Dermis microvascular lymphatic vessel endothelial cell (primary cell): ENCODE data around the gene SCN10A. TPM values are rescaled to one million over a fixed set of nuclear protein-coding genes. Genes with fewer than 3 reads are reported as not detected.

ENCODE experiments used
- DNase-seq, 2 donors: peaks; one replicate each; pipeline versions ENCODE4 v3.0.0 to v3.0.0-alpha.2; 2010; ENCODE audit warnings: low read depth in 2 of 2
- total RNA-seq: library from RNA; depleted of rRNA; stranded (reverse); fragments of >200 nt; gene quantifications from 2 replicates; pipeline ENCODE4 v1.2.1, GENCODE V29; 2014

SCN10A gene
- total RNA-seq, 1 donor from 2014 or later, result not detected

- no peak for DNase-seq
Measured at GRCh38 chr3:38652934-38653333, 163.1 kb downstream of the SCN10A start.

GRCh38 chr3:38651153-38651789, 164.7 kb downstream of the SCN10A start:
- DNase-seq, result peak; percentile 49 to 73

GRCh38 chr3:38650248-38650951, 165.6 kb downstream of the SCN10A start:
- DNase-seq, result no peak

- peak in 1 of 2 donors; percentile 60 for DNase-seq
Measured at GRCh38 chr3:38649500-38650247, 166.3 kb downstream of the SCN10A start, which contains the start of gene SCN5A. Gene SCN5A, minus strand, starts transcription at chr3:38649687. Its CDS starts 16,380 bp downstream, at chr3:38633307.

GRCh38 chr3:38648659-38649499, 167.1 kb downstream of the SCN10A start:
- DNase-seq, result no peak

- DNase-seq, result no peak
Measured at GRCh38 chr3:38648024-38648658, 167.9 kb downstream of the SCN10A start.

- DNase-seq, result no peak
Measured at GRCh38 chr3:38647217-38647970, 168.6 kb downstream of the SCN10A start.

Other genes starting within 250 kb of the SCN10A start
- gene SCN5A, start 166.5 kb downstream of the SCN10A start, total RNA-seq, result 6.2 and 10.1 TPM in 2 replicates
- under 0.01 and 0.13 TPM in 2 replicates for gene SCN11A, start 235.7 kb upstream of the SCN10A start, total RNA-seq
- gene WDR48, start 235.8 kb upstream of the SCN10A start, total RNA-seq, result 31.5 and 38.2 TPM in 2 replicates